K562 (cell line): ENCODE measurements around the gene PCBD1. TPM values are rescaled to one million over a fixed set of nuclear protein-coding genes. Genes with fewer than 3 reads are reported as not detected.

Source experiments
- ATF1 ChIP-seq, 2 experiments: fragments of 450-650 bp in 1 of 2; IDR thresholded peaks; 2 replicates each; pipeline ENCODE4 v1.6.1; 2016; ENCODE audit warnings: missing compliant biosample characterization in 1 of 2, missing genetic modification characterization in 1 of 2
- BCOR ChIP-seq: fragments of 450-650 bp; IDR thresholded peaks from 2 replicates; pipeline ENCODE4 v1.6.1; 2016
- CEBPB ChIP-seq: fragments of 450-650 bp; IDR thresholded peaks from 2 replicates; pipeline ENCODE4 v1.6.1; 2016; ENCODE audit warnings: missing genetic modification characterization, missing compliant biosample characterization
- ESRRA ChIP-seq: fragments of 450-650 bp; IDR thresholded peaks from 2 replicates; pipeline ENCODE4 v1.6.1; 2014; ENCODE audit warnings: low read depth, mild to moderate bottlenecking, moderate library complexity, borderline replicate concordance
- FOXP1 ChIP-seq: sonication (generic); formaldehyde crosslinking; IDR thresholded peaks from 2 replicates; pipeline ENCODE4 v1.8.0; 2022; ENCODE audit warnings: mild to moderate bottlenecking, missing genetic modification reagents
- HNRNPH1 ChIP-seq: fragments of 200-400 bp; formaldehyde crosslinking; optimal IDR thresholded peaks from 2 replicates; pipeline ENCODE3; 2017; ENCODE audit warnings: low read depth, mild to moderate bottlenecking, low read length, moderate library complexity
- MYC ChIP-seq, 2 experiments: fragments of 250-450 bp in 1 of 2; sonication (Bioruptor Pico) in 1 of 2; IDR thresholded peaks; 2 replicates each; pipeline versions ENCODE4 v1.5.1 to v1.6.1; 2012 to 2021; ENCODE audit warnings: low read depth in 2 of 2, borderline replicate concordance in 1 of 2, improper control_type of control experiment in 1 of 2, low read length in 1 of 2, mild to moderate bottlenecking in 1 of 2, moderate library complexity in 1 of 2
- PBX2 ChIP-seq, 2 experiments: IDR thresholded peaks in 1 of 2; conservative IDR thresholded peaks in 1 of 2; 2 replicates each; pipeline ENCODE4 v1.6.1; 2016; ENCODE audit warnings: low read depth in 2 of 2, mild to moderate bottlenecking in 1 of 2, missing compliant biosample characterization in 1 of 2, missing genetic modification characterization in 1 of 2, moderate library complexity in 1 of 2
- POLR3G ChIP-seq: IDR thresholded peaks from 2 replicates; pipeline ENCODE4 v1.6.1; 2011; ENCODE audit not compliant: insufficient read length, insufficient replicate concordance; ENCODE audit errors: extremely low read depth
- RAD51 ChIP-seq: fragments of 450-650 bp; IDR thresholded peaks from 2 replicates; pipeline ENCODE4 v1.7.1; 2016; ENCODE audit warnings: low read depth, mild to moderate bottlenecking, borderline replicate concordance
- SNIP1 ChIP-seq: fragments of 450-650 bp; IDR thresholded peaks from 2 replicates; pipeline ENCODE4 v1.7.1; 2017; ENCODE audit warnings: low read depth, mild to moderate bottlenecking
- TAF9B ChIP-seq: fragments of 450-650 bp; IDR thresholded peaks from 2 replicates; pipeline ENCODE4 v1.6.1; 2018; ENCODE audit warnings: mild to moderate bottlenecking; ENCODE audit not compliant: partially characterized antibody
- TFAM ChIP-seq: fragments of 250-450 bp; sonication (Bioruptor Pico); conservative IDR thresholded peaks from 2 replicates; pipeline ENCODE4 v1.5.0; 2021; ENCODE audit warnings: mild to moderate bottlenecking, moderate library complexity
- ZBTB33 ChIP-seq: sonication (generic); formaldehyde crosslinking; IDR thresholded peaks from 2 replicates; pipeline ENCODE4 v1.8.1; 2023; ENCODE audit warnings: mild to moderate bottlenecking, missing genetic modification reagents
- ZNF609 ChIP-seq: sonication (generic); formaldehyde crosslinking; IDR thresholded peaks from 2 replicates; pipeline ENCODE4 v1.8.1; 2023; ENCODE audit warnings: missing genetic modification reagents, mild to moderate bottlenecking, borderline replicate concordance
- ZNF766 ChIP-seq: fragments of 200-800 bp; sonication (Bioruptor generic); conservative IDR thresholded peaks from 2 replicates; pipeline ENCODE4 v1.6.1; 2016; ENCODE audit warnings: missing genetic modification characterization, missing compliant biosample characterization
- polyA plus RNA-seq, 8 experiments: library from polyadenylated mRNA; depleted of rRNA in 4 of 8; stranded (reverse) in 5 of 8; unstranded in 3 of 8; fragments of >200 nt; fragmentation: Nextera tagmentation in 2 of 8; fragmentation: Illumina TruSeq in 1 of 8; extraction: Ambion mirVana in 2 of 8; extraction: Trizol in 1 of 8; gene quantifications; 2 replicates each; pipeline versions ENCODE4 v1.2.1 to v1.2.3, GENCODE V29; 2011 to 2014; ENCODE audit warnings: inconsistent platforms in 1 of 8, missing spikeins in 1 of 8
- total RNA-seq, 7 experiments: library from RNA; depleted of rRNA in 6 of 7; stranded (reverse); fragments of >200 nt in 6 of 7; fragmentation: Illumina TruSeq in 2 of 7; extraction: Trizol in 2 of 7; gene quantifications; 2 replicates each; pipeline versions ENCODE4 v1.2.1 to v1.2.3, GENCODE V29; 2011 to 2021; ENCODE audit warnings: low replicate concordance in 1 of 7

Gene PCBD1
- total and polyA plus RNA-seq, 9 of the 15 experiments (the other 6 are each of a cell fraction or from before 2014, with no cell fraction given), result 14.6 to 109 (median 57.0) TPM

GRCh38 chr10:70890917-70891431 is 2.6 kb upstream of the PCBD1 start (continued):
- TF ChIP-seq ZBTB33, result peak; percentile 60; the same call in 1 of the 2 replicates
- no peak for TF ChIP-seq FOXP1 (CRISPR knock-in tag)
- TF ChIP-seq TFAM (CRISPR knock-in tag), result no peak
- peak; percentile 24; the same call in 1 of the 2 replicates for TF ChIP-seq MYC (IDR thresholded peaks at IDR 0.05; ENCODE audit: low read depth, low read length)
- no peak for TF ChIP-seq MYC (CRISPR knock-in tag; IDR thresholded peaks at IDR 0.05; ENCODE audit: borderline replicate concordance, low read depth)
- TF ChIP-seq SNIP1, result 0 out of 2 replicates have a peak, but pooled peaks have one; percentile 20
- TF ChIP-seq ZNF766, result 0 out of 2 replicates have a peak, but pooled peaks have one; percentile 29
- TF ChIP-seq PBX2 (CRISPR knock-in tag; IDR thresholded peaks at IDR 0.05; ENCODE audit: low read depth), result no peak
- TF ChIP-seq PBX2 (tag; conservative IDR thresholded peaks at IDR 0.05; ENCODE audit: low read depth), result peak; percentile 70; the same call in 1 of the 2 replicates
- no peak for TF ChIP-seq ATF1 (CRISPR knock-in tag; IDR thresholded peaks at IDR 0.05)
- TF ChIP-seq ATF1 (tag; IDR thresholded peaks at IDR 0.05), result 0 out of 2 replicates have a peak, but pooled peaks have one; percentile 17
- no peak for TF ChIP-seq CEBPB (tag)
- no peak for TF ChIP-seq HNRNPH1
- TF ChIP-seq ESRRA, result no peak
- TF ChIP-seq RAD51, result 0 out of 2 replicates have a peak, but pooled peaks have one; percentile 43
- TF ChIP-seq ZNF609 (CRISPR knock-in tag), result no peak
- no peak for TF ChIP-seq TAF9B
- TF ChIP-seq BCOR, result no peak
- TF ChIP-seq POLR3G, result no peak
